CD4-positive, alpha-beta T cell treated with Interleukin-4 for 1 hour (primary cell): ENCODE measurements around the gene DPH2.

Source experiments
- DNase-seq, 2 donors: peaks; one replicate each; pipeline ENCODE4 v3.0.0-alpha.2; 2020 to 2022

DPH2 gene, protein sequence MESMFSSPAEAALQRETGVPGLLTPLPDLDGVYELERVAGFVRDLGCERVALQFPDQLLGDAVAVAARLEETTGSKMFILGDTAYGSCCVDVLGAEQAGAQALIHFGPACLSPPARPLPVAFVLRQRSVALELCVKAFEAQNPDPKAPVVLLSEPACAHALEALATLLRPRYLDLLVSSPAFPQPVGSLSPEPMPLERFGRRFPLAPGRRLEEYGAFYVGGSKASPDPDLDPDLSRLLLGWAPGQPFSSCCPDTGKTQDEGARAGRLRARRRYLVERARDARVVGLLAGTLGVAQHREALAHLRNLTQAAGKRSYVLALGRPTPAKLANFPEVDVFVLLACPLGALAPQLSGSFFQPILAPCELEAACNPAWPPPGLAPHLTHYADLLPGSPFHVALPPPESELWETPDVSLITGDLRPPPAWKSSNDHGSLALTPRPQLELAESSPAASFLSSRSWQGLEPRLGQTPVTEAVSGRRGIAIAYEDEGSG

DNA sequence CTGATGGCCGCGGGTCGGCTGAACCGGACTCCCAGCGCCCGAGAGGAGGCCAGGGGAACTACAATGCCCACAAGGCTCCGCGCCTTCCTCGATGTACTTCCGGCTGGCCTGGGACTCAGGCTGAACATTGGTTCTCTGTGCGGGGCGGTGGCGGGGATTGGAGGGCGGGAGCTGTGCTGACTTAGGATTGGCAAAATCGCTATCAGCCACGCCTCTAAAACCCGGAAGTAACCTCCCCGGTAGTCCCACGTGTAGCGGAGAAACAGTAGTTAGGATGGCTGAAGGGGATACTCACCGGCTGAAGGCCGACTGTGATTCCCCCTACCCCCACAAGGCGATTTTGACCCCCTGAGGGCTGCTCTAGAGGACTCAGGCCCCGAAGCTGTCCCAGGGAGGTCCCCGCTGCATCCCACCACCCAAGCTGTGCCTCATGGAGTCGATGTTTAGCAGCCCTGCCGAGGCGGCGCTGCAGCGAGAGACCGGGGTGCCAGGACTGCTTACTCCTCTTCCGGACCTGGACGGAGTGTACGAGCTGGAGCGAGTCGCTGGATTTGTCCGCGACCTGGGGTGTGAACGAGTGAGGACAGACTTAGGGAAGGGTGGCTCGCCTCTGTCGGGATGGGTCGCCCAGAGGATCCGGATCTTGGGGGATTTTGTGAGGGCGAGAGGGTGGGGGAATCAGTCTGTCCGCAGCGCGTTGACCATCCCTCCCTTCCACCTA, at the start of gene DPH2:
Gene DPH2 (plus strand): TSS at position 265 of the 721 bp plus-strand sequence. CDS start 166 bp downstream, at position 431.
- DNase-seq, result peak; percentile 96 to 97

DNA sequence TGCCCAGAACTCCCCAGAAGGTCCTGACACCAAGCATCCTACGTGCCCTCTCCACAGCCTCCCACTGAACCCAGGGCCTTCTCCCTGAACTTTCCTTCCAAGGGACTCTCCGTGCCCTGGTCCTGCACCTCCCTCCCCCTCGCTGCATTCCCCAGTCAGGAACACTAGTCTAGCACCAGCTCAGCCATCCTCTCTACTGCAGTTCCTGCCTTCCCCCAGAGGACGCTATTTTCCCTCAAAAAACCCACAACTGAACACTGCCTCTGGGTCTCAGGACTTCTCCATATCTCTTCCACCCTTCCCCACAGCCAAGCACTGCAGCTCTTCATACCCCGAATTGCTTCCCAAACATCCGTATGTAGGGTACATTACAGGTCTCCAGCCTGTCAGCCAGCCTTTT, 48.8 kb upstream of the DPH2 start:
- DNase-seq, result no peak

DNA sequence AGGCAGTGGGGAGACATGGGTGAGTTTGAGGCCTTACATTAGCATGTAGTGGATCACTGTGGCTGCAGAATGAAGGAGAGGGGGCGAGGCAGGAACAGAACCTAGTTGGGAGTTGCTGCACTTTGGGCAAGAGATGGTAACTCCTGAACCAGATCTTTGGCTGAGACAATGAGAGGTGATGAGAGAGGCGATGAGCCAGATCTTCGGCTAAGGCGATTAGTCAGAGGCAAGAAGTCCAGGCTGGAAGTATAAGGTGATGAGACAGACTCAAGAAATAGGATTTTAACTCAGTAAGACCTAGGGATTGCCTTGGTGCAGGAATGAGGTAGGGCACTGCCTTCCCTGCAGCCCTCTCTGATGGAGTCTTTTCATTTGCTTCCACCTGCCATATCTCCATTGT, 45.3 kb upstream of the DPH2 start:
- no peak for DNase-seq

DNA sequence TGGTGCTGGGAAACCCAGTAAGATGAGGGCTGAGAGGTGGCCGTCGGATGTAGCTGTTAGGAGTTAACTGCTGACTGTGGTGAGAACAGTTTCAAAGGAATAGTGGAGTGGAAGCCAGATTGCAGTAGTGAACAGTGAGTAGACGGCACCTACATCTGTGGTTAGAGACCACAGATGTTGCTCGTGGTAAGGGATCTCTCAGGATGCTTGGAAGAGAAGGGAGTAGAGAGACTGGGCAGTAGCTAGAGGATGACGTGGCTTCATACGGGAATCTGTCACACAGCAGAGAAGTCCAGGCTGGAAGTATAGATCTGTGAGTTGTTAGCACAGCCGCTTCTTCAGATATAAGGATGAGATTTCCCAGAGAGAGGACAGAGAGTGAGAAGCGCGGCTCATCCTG, 44.0 kb upstream of the DPH2 start:
- DNase-seq, result no peak

DNA sequence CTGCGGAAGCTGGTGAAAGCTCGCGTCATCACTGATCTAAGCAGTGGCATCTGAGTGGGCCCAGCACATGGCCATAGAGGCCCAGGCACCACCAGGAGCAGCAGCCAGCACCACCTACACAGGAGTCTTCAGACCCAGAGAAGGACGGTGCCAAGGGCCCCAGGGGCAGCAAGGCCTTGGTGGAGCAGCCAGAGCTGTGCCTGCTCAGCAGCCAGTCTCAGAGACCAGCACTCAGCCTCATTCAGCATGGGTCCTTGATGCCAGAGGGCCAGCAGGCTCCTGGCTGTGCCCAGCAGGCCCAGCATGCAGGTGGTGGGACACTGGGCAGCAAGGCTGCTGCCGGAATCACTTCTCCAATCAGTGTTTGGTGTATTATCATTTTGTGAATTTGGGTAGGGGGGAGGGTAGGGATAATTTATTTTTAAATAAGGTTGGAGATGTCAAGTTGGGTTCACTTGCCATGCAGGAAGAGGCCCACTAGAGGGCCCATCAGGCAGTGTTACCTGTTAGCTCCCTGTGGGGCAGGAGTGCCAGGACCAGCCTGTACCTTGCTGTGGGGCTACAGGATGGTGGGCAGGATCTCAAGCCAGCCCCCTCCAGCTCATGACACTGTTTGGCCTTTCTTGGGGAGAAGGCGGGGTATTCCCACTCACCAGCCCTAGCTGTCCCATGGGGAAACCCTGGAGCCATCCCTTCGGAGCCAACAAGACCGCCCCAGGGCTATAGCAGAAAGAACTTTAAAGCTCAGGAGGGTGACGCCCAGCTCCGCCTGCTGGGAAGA, 39.5 kb upstream of the DPH2 start:
- DNase-seq, result peak in 1 of 2 donors; percentile 13

DNA sequence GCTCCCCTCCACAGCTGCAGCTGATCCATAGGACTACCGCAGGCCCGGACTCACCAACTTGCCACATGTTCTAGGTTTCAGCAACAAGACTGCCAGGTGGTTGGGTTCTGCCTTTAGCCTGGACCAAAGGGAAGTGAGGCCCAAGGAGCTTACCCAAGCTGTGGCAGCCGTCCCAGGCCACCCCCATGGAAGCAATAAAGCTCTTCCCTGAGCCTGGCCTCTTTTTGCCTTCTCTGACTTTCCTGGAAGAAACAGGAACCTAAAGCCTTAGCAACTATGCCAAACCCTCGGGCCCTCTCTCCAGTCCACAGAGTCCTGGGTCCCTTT, 38.9 kb upstream of the DPH2 start:
- no peak for DNase-seq

DNA sequence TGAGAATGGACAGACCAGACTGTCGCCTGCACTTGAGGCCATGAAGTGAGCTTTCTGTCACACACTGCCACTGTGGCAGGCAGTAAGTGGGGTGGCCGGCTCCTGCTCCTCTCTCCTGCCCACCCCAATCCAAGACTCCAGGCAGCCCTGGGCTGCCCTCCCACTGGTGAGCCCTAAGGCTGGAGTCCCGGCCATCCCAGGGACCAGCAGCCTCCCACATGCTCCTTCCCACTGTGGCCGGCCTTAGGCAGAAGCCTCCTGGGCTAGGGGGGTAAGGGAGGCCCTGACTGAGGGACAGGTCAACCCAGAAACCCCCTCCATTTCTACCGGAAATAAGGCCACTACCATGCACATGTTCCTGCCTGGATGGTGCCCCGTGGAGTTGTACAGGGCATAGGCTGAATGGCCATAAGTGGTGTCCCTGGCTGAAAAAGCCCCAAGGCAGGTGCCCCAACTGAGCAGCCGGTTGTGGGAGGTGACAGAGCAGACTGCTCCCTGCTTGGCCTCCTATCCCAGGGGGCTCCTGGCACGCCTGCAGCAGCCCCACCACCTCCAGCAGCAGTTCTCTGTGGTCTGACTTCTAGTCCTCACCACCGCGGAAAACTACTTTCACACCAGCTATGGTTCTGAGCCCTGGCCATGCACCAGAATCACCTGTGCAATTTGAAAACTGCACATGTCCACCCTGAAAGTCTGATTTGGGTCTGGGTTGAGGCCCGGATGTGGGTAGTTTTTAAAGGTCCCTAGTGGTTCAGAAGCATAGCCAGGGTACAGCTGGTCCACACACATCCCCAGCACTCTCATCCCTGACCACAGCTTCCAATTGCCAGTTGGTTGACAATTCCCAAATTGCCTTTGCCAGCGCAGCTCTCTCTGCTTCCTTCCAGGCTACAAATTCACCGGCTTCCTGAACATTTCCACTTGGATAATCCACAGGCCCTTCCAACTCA, 37.8 kb upstream of the DPH2 start:
- DNase-seq, result no peak

DNA sequence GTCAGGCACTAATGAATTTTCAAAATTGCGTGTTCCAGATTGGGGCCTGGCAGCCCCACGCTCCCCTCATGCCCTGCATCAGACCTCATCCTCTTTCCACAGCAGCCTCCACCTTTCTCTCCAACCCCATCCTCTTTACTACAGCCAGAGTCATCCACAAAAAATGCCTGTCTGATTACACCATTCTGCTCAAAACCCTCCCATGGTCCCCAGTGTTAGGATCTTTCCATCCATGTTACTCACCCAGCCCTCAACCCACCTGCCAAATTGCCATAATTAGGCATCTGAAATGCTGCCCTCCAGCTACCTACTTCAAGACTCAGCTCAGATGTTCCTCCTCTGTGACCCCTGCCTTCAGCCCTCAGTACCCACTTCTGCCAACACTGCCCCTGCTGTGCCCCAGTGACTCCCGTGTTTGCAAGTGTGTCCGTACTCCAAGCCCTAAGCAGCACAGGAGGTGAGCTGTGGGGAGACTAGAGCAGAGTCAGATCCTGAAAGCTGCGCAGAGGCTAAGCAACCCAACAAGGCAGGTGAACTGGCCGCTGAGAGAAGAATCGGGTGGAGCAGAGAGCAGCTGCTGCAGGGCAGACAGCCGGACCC, 36.9 kb upstream of the DPH2 start:
- no peak for DNase-seq

DNA sequence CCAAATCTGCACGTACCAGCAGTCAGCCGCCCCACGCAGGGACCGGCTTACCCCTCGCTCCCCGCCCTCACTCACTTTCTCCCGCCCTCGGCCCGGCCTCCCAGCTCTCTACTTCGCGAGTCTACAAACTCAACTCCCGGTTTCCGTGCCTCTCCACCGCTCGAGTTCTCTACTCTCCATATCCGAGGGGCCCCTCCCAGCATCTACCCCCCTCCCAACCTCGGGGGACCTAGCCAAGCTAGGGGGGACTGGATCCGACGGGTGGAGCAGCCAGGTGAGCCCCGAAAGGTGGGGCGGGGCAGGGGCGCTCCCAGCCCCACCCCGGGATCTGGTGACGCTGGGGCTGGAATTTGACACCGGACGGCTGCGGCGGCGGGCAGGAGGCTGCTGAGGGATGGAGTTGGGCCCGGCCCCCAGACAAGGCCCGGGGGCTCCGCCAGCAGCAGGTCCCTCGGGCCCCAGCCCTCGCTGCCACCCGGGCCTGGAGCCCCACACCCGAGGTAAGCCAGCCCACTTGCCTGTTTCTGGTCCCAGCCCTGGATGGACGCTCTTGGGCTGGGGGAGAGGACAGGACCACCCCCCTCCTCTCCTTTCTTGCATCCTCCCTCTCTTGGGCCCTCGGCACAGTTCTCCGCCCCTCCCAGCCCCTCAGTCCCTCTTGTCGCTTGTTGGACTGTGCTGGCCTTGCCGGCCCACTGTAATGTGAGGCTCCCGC, 36.3 kb upstream of the DPH2 start, which contains the start of gene ARTN:
Gene ARTN (plus strand): TSS at position 416 of the 715 bp plus-strand sequence. CDS start 1,856 bp downstream, outside the sequence.
- no peak for DNase-seq

DNA sequence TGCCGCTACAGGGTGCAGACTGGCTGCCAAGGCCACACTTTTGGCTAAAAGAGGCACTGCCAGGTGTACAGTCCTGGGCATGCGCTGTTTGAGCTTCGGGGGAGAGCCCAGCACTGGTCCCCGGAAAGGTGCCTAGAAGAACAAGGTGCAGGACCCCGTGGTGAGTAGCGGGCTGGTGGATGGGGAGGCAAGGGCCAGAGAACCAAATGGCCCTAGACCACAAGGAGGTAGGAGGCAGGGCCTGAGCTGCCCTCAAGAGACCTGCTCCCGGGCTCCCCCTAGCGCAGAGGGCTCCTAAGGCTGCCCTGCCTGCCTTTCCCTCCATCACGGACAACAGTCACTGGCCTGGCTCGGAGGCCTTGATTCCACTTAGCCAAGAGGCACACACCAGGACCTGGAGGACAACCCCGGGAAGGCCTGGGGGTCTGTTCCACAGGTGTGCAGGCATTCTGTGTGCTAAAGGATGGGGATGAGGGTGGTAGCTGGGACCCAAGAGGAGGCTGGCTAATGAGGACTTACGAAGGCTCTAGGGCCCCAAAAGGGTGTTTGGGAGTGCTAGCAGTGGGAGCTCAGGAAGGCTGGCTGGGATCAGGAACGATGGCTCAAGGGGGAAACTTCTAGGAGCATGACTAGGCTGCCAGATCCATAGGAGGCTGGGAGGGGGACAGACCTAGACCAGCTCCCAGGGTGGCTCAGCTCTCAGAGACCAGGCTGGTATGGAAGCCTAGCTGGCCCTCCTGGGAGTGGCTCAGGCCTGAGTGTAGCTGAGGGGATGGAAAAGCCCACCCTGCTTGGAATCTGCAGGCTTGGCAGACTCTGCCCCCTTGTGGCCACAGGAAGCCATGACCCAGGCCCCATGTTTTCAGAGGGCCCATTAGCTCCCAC, 35.5 kb upstream of the DPH2 start:
- peak; percentile 48 to 49 for DNase-seq

DNA sequence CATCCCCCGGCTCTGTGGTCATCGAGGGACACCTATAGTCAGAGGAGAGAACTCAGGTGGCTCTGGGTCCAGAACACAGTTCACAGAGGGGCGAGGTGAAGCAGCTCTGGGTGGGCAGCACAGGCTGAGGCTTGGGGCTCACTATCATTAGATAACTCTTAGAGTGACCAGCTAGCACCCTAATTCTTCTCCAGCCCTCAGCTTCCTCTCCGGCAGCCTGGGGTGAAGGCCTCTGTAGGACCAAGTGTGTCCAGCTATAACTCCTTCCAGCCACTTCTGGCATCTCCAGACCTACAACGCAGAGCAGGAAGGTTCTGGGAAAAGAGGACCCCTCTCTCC, 34.9 kb upstream of the DPH2 start:
- no peak for DNase-seq

DNA sequence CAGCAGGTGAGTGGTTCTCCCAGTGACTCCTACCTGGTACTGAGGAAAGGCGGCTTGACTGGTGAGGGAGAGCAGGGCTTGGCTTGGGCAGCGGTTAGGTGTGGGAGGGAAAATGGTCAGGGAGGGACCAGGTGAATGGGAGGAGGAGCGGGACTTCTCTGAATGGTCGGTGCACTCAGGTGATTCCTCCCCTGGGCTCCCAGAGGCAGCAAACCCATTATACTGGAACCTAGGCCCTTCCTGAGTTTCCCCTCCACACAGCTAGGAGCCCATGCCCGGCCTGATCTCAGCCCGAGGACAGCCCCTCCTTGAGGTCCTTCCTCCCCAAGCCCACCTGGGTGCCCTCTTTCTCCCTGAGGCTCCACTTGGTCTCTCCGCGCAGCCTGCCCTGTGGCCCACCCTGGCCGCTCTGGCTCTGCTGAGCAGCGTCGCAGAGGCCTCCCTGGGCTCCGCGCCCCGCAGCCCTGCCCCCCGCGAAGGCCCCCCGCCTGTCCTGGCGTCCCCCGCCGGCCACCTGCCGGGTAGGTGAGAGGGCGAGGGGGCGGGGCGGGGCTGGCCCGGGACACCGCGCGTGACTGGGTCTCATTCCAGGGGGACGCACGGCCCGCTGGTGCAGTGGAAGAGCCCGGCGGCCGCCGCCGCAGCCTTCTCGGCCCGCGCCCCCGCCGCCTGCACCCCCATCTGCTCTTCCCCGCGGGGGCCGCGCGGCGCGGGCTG, 33.9 kb upstream of the DPH2 start:
- DNase-seq, result no peak

DNA sequence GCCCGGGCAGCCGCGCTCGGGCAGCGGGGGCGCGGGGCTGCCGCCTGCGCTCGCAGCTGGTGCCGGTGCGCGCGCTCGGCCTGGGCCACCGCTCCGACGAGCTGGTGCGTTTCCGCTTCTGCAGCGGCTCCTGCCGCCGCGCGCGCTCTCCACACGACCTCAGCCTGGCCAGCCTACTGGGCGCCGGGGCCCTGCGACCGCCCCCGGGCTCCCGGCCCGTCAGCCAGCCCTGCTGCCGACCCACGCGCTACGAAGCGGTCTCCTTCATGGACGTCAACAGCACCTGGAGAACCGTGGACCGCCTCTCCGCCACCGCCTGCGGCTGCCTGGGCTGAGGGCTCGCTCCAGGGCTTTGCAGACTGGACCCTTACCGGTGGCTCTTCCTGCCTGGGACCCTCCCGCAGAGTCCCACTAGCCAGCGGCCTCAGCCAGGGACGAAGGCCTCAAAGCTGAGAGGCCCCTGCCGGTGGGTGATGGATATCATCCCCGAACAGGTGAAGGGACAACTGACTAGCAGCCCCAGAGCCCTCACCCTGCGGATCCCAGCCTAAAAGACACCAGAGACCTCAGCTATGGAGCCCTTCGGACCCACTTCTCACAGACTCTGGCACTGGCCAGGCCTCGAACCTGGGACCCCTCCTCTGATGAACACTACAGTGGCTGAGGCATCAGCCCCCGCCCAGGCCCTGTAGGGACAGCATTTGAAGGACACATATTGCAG, 33.2 kb upstream of the DPH2 start:
- DNase-seq, result no peak

DNA sequence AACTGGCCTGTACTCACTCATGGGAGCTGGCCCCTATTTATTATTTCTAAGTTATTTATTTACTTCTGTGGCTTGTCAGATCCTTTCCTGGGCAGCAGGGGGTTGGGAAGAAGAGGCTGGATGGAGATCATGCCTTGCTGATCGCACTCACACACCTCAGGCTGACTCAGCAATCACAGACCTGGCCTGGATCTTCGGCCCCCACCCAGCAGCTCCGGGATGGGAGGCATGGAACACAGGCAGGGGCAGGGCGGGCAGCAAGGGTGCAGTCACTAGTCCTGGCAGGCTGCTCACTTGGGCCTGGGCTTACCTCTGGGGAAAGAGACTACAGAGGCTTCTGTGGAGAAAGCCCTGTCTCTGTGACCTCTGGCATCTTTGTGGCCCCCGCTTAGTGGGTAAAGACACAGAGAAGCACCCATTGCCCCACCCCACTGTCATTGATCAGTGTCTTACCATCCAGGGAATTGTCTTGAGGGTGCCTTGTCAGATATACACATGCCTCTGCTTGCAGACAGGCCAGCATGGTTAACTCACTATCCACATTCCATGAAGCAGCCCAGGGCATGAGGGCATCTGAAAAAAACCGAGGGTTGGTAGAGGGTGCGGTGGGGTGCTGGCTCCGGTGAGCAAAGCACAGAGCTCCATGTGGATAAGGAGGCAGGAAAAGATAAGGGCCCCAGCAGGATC, 32.5 kb upstream of the DPH2 start:
- DNase-seq, result no peak

DNA sequence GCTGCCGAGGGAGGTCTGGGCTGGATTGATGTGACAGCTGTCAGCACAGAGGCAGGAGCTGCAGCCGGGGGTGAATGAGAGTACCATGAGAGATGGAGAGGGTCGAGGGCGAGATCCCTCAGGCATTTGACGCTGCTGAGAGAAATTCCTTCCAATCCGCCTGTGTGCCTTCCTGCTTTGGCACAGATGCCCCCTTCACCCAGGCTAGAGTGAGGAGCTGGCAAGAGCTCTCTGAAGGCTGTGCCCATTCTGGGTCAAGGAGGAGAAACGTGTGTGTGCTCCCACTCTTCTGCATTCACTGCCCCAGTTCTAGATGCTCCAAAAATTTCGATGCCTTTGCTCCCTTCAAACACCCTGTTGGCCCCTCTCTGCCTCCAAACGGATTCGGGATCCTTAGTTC, 31.4 kb upstream of the DPH2 start:
- no peak for DNase-seq

DNA sequence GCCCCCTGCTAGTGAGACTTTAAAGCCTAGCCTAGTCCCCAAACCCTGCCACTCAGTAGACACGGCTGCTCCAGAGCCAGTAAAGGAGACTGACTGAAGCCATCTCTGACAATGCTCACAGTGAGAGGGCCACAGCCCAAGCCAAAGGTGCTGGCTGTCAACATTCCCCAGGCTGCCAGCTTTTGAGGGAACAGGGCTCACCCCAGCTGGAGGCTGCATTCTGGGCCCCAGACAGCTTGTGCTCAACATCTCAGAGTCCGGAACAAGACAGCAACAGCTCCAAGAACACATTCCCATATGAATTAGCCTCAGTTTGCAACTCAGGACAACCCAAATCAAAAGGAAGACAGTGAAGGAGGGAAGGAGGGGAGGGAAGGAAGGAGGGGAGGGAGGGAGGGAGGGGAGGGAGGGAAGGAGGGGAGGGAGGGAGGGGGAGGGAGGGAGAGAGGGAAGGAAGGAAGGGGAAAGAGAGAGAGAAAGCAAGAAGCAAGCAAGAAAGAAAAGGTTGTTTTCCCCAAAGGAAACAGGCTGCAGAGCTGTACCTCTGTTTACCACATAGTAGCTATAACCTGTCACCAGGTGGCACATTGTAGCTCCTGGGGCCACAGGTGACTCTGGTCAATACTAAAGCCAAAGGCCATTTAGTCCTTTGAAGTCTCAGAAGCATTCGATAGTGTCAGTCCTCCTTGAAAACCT, 30.8 kb upstream of the DPH2 start:
- no peak for DNase-seq

DNA sequence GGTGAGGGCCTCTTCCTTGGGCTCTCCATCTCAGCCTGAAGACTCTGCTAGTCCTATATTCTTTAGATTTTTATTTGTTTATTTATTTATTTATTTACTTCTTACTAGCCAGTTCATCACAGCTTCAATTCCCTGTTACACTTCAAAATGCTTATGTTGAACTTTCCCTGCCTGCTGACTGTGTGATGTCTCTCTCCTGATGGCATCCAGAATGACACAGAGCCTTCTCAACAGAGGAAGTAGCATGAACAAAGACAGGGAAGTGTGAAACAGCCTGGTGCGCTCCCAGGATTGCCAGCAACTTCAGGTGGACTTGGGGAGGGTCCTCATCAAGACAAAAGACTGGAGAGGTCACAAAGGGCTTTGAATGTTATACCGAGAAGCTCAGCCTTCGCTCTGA, 27.4 kb upstream of the DPH2 start:
- DNase-seq, result no peak

DNA sequence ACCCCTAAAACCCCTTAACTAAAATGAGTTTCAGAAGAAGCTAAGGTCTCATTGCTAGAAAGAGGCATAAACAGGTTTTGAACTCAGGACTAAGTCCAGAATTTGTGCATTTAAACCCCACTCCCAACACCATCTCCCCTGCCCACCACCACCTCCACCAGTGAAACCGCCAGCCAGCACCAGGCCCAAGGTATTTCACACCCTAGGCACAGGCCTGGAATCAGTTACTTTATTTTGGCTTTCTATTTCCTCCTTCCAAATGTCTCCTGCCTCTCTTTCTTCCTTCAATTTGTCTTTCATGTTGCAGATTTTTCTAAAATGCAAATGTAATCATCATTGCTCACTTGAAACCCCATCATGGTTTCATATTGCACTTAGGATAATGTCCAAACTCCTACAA, 24.9 kb upstream of the DPH2 start:
- no peak for DNase-seq
